GM12892 (cell line): ENCODE results near the gene TUG1.

Experiments used
- DNase-seq: peaks from one replicate; pipeline ENCODE4 v3.0.0; 2011; ENCODE audit not compliant: insufficient read length
- FAIRE-seq: peaks from 2 replicates; lab custom pipeline; 2011; peaks lifted over from hg19 to GRCh38; lab: Jason Lieb, UNC
- POLR2A ChIP-seq: IDR thresholded peaks from 2 replicates; pipeline ENCODE4 v1.6.1; 2011; ENCODE audit warnings: low read depth, low read length, control low read depth
- POLR2AphosphoS5 ChIP-seq: IDR thresholded peaks from 2 replicates; pipeline ENCODE4 v1.6.1; 2011; ENCODE audit warnings: low read depth, low read length, control low read depth
- TAF1 ChIP-seq: IDR thresholded peaks from 2 replicates; pipeline ENCODE4 v1.6.1; 2011; ENCODE audit warnings: low read depth, mild to moderate bottlenecking, control low read depth, low read length, borderline replicate concordance

The TUG1 gene

DNA sequence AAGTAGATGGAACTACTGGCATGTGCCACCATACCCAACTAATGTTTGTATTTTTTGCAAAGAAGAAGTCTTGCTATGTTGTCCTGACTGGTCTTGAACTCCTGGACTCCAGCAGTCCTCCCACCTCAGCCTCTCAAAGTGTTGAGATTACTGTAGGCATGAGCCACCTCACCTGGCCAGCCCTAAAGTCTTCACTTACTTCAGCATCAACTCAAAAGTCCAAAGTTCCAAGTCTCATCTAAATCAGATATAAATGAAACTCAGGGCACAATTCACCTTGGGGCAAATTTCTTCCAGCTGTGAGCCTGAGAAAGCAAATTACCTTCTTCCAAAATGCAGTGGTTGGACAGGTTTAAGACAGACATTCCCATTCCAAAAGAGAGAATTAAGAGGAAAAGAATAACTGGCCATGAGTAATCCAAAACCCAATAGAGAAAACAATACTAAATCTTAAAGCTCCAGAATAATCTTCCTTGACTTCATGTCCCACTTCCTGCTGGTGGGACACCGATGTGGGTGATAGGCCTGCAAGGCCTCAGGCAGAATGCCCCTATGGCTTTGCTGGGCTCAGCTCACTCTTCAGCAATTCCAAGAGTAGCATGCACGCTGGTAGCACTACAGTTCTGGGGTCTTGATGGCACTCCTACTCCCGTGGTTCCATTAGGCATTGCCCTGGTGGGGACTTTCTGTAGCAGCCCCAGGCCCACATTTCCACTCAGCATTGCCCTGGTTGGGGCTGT lies 50.3 kb downstream of the TUG1 start:
- DNase-seq, result no peak
- no peak for TF ChIP-seq POLR2A
- no peak for TF ChIP-seq POLR2AphosphoS5
- no peak for FAIRE-seq

DNA sequence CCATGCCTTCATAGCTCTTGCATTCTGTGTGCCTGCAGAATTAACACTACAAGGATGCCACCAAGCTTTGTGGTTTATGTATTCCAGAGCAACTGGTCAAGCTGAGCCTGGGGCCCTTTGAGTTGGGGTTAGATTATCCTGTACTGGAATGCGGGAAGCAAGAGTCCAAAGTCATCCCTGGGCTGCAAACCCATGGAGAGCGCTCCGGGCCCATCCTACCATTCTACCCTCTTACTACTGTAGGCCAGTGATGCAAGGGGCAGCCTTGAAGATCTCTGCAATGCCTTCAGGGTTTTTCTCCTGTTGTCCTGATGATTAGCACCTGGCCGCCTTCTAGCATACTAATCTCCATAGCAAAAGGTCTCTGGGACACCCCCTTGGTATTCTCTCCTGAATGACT lies 51.3 kb downstream of the TUG1 start:
- no peak for FAIRE-seq
- DNase-seq, result no peak
- TF ChIP-seq TAF1, result no peak
- no peak for TF ChIP-seq POLR2A
- TF ChIP-seq POLR2AphosphoS5, result no peak

DNA sequence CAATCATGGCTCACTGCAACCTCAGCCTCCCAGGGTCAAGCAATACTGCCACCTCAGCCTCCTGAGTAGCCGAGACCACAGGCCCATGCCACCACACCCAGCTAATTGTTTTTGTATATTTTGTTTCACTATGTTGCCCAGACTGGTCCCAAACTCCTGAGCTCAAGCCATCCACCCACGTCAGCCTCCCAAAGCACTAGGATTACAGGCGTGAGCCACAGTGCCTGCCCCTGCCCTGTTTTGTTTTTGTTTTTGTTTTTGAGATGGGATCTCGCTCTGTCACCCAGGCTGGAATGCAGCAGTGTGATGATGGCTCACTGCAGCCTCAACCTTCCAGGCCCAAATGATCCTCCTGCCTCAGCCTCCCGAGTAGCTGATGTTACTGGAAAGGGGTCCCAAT lies 53.5 kb downstream of the TUG1 start:
- DNase-seq (no peak), FAIRE-seq (no peak)
- TF ChIP-seq POLR2A (no peak), POLR2AphosphoS5 (no peak), TAF1 (no peak)
